GM15510 (cell line): ENCODE results near the gene SAXO1.

Source experiments
- POLR2A ChIP-seq: IDR thresholded peaks from 3 replicates; pipeline ENCODE4 v1.6.1; 2011; ENCODE audit warnings: borderline replicate concordance; ENCODE audit not compliant: insufficient read length; ENCODE audit errors: extremely low read depth

Gene SAXO1

GRCh38 chr9:18981476-18982261 lies 51.3 kb downstream of the SAXO1 start:
- TF ChIP-seq POLR2A: no peak

GRCh38 chr9:18980189-18980588 lies 52.8 kb downstream of the SAXO1 start:
- no peak for TF ChIP-seq POLR2A

- no peak for TF ChIP-seq POLR2A
Measured at GRCh38 chr9:18979367-18979766, 53.6 kb downstream of the SAXO1 start.

- TF ChIP-seq POLR2A: no peak
Measured at GRCh38 chr9:18978188-18978587, 54.8 kb downstream of the SAXO1 start.

- TF ChIP-seq POLR2A: no peak
Measured at GRCh38 chr9:18976709-18977531, 56.1 kb downstream of the SAXO1 start.

- TF ChIP-seq POLR2A: no peak
Measured at GRCh38 chr9:18976221-18976708, 56.7 kb downstream of the SAXO1 start.

GRCh38 chr9:18973348-18973747 lies 59.7 kb downstream of the SAXO1 start:
- no peak for TF ChIP-seq POLR2A

GRCh38 chr9:18972675-18973074 lies 60.3 kb downstream of the SAXO1 start:
- TF ChIP-seq POLR2A: no peak

GRCh38 chr9:18971909-18972308 lies 61.1 kb downstream of the SAXO1 start:
- no peak for TF ChIP-seq POLR2A

GRCh38 chr9:18971404-18971803 lies 61.6 kb downstream of the SAXO1 start:
- no peak for TF ChIP-seq POLR2A

GRCh38 chr9:18970393-18970792 lies 62.6 kb downstream of the SAXO1 start:
- no peak for TF ChIP-seq POLR2A

- no peak for TF ChIP-seq POLR2A
Measured at GRCh38 chr9:18969128-18969527, 63.9 kb downstream of the SAXO1 start.

- TF ChIP-seq POLR2A: no peak
Measured at GRCh38 chr9:18955626-18956025, 77.4 kb downstream of the SAXO1 start.

GRCh38 chr9:18951936-18952335 lies 81.1 kb downstream of the SAXO1 start:
- no peak for TF ChIP-seq POLR2A

- no peak for TF ChIP-seq POLR2A
Measured at GRCh38 chr9:18947892-18948339, 85.1 kb downstream of the SAXO1 start.
